Measurements from ENCODE around the gene GNAO1. TPM values are rescaled to one million over a fixed set of nuclear protein-coding genes. Genes with fewer than 3 reads are reported as not detected.

The GNAO1 gene
- total and polyA plus RNA-seq, 2 of the 13 experiments (the other 11 are each of a cell fraction or from before 2014, with no cell fraction given), result not detected

- TF ChIP-seq FOXP4 (CRISPR knock-in tag; IDR thresholded peaks at IDR 0.05) (no peak), DNMT3B (CRISPR knock-in tag; conservative IDR thresholded peaks at IDR 0.05) (no peak)
Observed at GRCh38 chr16:56284521-56284920, 93.2 kb downstream of the GNAO1 start (continued).

- WGBS (ENCODE audit: low lambda C conversion rate), result 7% methylated on average over 7 of the region's 7 CpGs
- H2AFZ ChIP-seq (ENCODE audit: low read length), result no peak overlapping the region
- no peak overlapping the region for H3K9ac ChIP-seq (ENCODE audit: insufficient read depth, low read depth, low read length)
- no peaks in the 10 kb centered on the region for H4K20me1 ChIP-seq (ENCODE audit: insufficient read depth, low read length)
- intact Hi-C loops (cut with micrococcal nuclease; ENCODE audit: unreplicated experiment), result no loop called here
- in situ Hi-C loops (cut with HindIII; ENCODE audit: extremely low pct_ligation_motif_present, low pct_unique_long_range_greater_than_20kb), result no loop called here
- POLR2A ChIA-PET, result no interaction called here
- CTCF ChIA-PET (ENCODE audit: low intra/inter-chr PET ratio, low total read pairs), result no interaction called here
- H3K4me3 ChIP-seq (replicated peaks in 1 of 3; ENCODE audit: insufficient read depth in 1 of 3, low read depth in 2 of 3, low read length in 3 of 3), result no peak overlapping the region
- ATAC-seq (no peak), FAIRE-seq (no peak), DNase-seq (ENCODE audit: low spot score) (no peak)
- H3K4me1 ChIP-seq (ENCODE audit: insufficient read depth, low read length), result no peaks in the 10 kb centered on the region
- no peak overlapping the region for H3K27ac ChIP-seq (ENCODE audit: extremely low read length, insufficient read depth, low read length)
- no TSS peak for BruUV-seq (replicated peaks)
- no peaks in the 10 kb centered on the region for H3K9me3 ChIP-seq (ENCODE audit: low read length)
- no peak overlapping the region for H3K4me2 ChIP-seq (ENCODE audit: low read depth, low read length)
- H3K27me3 ChIP-seq (ENCODE audit: control insufficient read depth in 1 of 2, insufficient read depth in 2 of 2, low read length in 2 of 2), result peaks cover 2 to 10% of the 10 kb centered on the region in 2 experiments; a peak in 3 of 5 replicates
- no peaks in the 10 kb centered on the region for H3K36me3 ChIP-seq (replicated peaks in 1 of 2; ENCODE audit: control insufficient read depth in 1 of 2, insufficient read depth in 2 of 2, low read length in 2 of 2)
- no peaks in the 10 kb centered on the region for H3K79me2 ChIP-seq (ENCODE audit: insufficient read depth, low read length)
- TF ChIP-seq ZNF609 (CRISPR knock-in tag; IDR thresholded peaks at IDR 0.05; ENCODE audit: borderline replicate concordance), result no peak
- TF ChIP-seq ATRX (CRISPR knock-in tag; IDR thresholded peaks at IDR 0.05; ENCODE audit: borderline replicate concordance), result no peak
- no peak for TF ChIP-seq HOXA3 (CRISPR knock-in tag; IDR thresholded peaks at IDR 0.05)
- no peak for TF ChIP-seq SETDB1 (CRISPR knock-in tag; IDR thresholded peaks at IDR 0.05; ENCODE audit: borderline replicate concordance)
- no peak for TF ChIP-seq POLR2A (IDR thresholded peaks at IDR 0.05; ENCODE audit: insufficient read depth in 1 of 2, low read depth in 2 of 2, low read length in 2 of 2)
- TF ChIP-seq SKIL (CRISPR knock-in tag; IDR thresholded peaks at IDR 0.05; ENCODE audit: borderline replicate concordance), result no peak
- no peak for TF ChIP-seq ZSCAN5A (CRISPR knock-in tag; IDR thresholded peaks at IDR 0.05; ENCODE audit: borderline replicate concordance)
- TF ChIP-seq ATF3 (CRISPR knock-in tag; IDR thresholded peaks at IDR 0.05), result no peak
- TF ChIP-seq SIN3B (IDR thresholded peaks at IDR 0.05; ENCODE audit: low read length), result no peak
- no peak for TF ChIP-seq LCORL (IDR thresholded peaks at IDR 0.05)
- no peak for TF ChIP-seq LCORL (CRISPR knock-in tag; IDR thresholded peaks at IDR 0.05)
Observed at GRCh38 chr16:56286809-56287208, 95.5 kb downstream of the GNAO1 start.

Measured in HepG2 (cell line).